ENCODE measurements around the gene ATP4B.

GRCh38 chr13:113636266-113636963 is 21.6 kb downstream of the ATP4B start:
- TF ChIP-seq EZH2 (IDR thresholded peaks at IDR 0.05; ENCODE audit: borderline replicate concordance, low read length) (no peak), CTCF (IDR thresholded peaks at IDR 0.05; ENCODE audit: low read length) (no peak)
